CD4-positive, alpha-beta memory T cell (primary cell): ENCODE measurements around the gene LIN52. TPM values are rescaled to one million over a fixed set of nuclear protein-coding genes. Genes with fewer than 3 reads are reported as not detected.

ENCODE experiments used
- CTCF ChIA-PET: fragments of 350-600 bp; sonication (Branson Sonifier 250); formaldehyde crosslinking; loops from one replicate; lab custom pipeline; 2021; ENCODE audit warnings: inconsistent platforms; ENCODE audit not compliant: partially characterized antibody; lab: Charles Lee
- POLR2A ChIA-PET: fragments of 350-600 bp; sonication (Branson Sonifier 250); formaldehyde crosslinking; loops from one replicate; lab custom pipeline; 2021; ENCODE audit not compliant: partially characterized antibody; lab: Charles Lee
- DNase-seq, 5 donors: peaks; one replicate each; pipeline versions ENCODE4 v3.0.0 to v3.0.0-alpha.2; 2020 to 2022; ENCODE audit warnings: mixed read lengths in 1 of 5
- H3K27ac ChIP-seq: one replicate; pipeline ENCODE4 v1.7.0; 2013; ENCODE audit warnings: low read depth, low read length
- H3K27me3 ChIP-seq: 2 replicates; pipeline ENCODE4 v1.7.0; 2013; ENCODE audit warnings: mild to moderate bottlenecking, low read length, moderate library complexity; ENCODE audit not compliant: insufficient read depth
- H3K36me3 ChIP-seq: 2 replicates; pipeline ENCODE4 v1.7.0; 2013; ENCODE audit warnings: mild to moderate bottlenecking, low read length, moderate library complexity; ENCODE audit not compliant: insufficient read depth
- H3K4me1 ChIP-seq: 2 replicates; pipeline ENCODE4 v1.7.0; 2013; ENCODE audit warnings: mild to moderate bottlenecking, low read length, moderate library complexity; ENCODE audit not compliant: insufficient read depth
- H3K4me3 ChIP-seq, 2 donors: one replicate each; pipeline ENCODE4 v1.7.0; 2013; ENCODE audit warnings: low read length in 2 of 2, mild to moderate bottlenecking in 1 of 2
- H3K9me3 ChIP-seq, 2 donors: one replicate each; pipeline ENCODE4 v1.7.0; 2013; ENCODE audit warnings: low read length in 2 of 2, control low read depth in 1 of 2; ENCODE audit not compliant: control insufficient read depth in 1 of 2
- H3K27ac Mint-ChIP-seq, 7 donors: one replicate each; pipeline ENCODE4 v1.8.0; 2020 to 2021; ENCODE audit warnings: mixed read lengths in 7 of 7, mild to moderate bottlenecking in 6 of 7, inconsistent platforms in 3 of 7, moderate library complexity in 3 of 7
- H3K27me3 Mint-ChIP-seq, 2 donors: one replicate each; pipeline ENCODE4 v1.8.0; 2020 to 2021; ENCODE audit warnings: mixed read lengths in 2 of 2
- H3K36me3 Mint-ChIP-seq, 2 donors: one replicate each; pipeline ENCODE4 v1.8.0; 2020 to 2021; ENCODE audit warnings: mixed read lengths in 2 of 2, inconsistent platforms in 1 of 2, mild to moderate bottlenecking in 1 of 2
- H3K4me1 Mint-ChIP-seq, 4 donors: one replicate each; pipeline ENCODE4 v1.8.0; 2020 to 2021; ENCODE audit warnings: mixed read lengths in 4 of 4, mild to moderate bottlenecking in 1 of 4
- H3K4me3 Mint-ChIP-seq, 8 donors: one replicate each; pipeline ENCODE4 v1.8.0; 2020 to 2021; ENCODE audit warnings: mixed read lengths in 8 of 8, mild to moderate bottlenecking in 7 of 8, moderate library complexity in 6 of 8, inconsistent platforms in 3 of 8
- H3K9me3 Mint-ChIP-seq, 8 donors: one replicate each; pipeline ENCODE4 v1.8.0; 2020 to 2021; ENCODE audit warnings: mixed read lengths in 8 of 8, mild to moderate bottlenecking in 5 of 8, inconsistent platforms in 3 of 8, moderate library complexity in 1 of 8
- intact Hi-C: fragments of 100-400 bp; cut with micrococcal nuclease; formaldehyde crosslinking; loops from one replicate; pipeline ENCODE4 v1.15.1; 2023
- polyA plus RNA-seq, 2 donors: library from polyadenylated mRNA; unstranded; fragments of 300-500 nt; fragmentation: Illumina TruSeq; gene quantifications; one replicate each; pipeline ENCODE4 v1.2.3, GENCODE V29; 2021
- total RNA-seq, 2 experiments: library from RNA; stranded (reverse); gene quantifications; one replicate each; pipeline ENCODE4 v1.2.3, GENCODE V29; 2021

LIN52 gene
- total and polyA plus RNA-seq, 4 experiments from 2014 or later, result 9.4 to 17.5 (median 11.9) TPM

DNA sequence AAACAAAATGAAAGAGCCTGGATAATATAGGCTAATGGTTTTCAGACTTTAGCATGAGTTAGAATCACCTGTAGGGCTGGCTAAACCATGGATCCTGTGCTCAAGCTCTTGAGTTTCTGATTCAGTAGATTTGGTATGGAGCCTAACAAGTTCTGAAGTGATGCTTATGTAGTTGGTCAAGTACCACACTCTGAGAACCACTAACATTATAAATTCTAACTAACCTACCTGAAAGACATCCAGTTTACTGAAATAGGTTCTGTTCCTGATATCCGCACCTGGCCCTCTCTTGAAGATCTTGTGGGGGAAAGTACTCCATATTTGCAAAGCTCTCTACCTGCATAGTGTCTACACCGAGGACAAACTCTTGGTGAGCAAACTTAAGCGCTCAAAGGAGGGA is 95.1 kb downstream of the LIN52 start:
- Mint-ChIP-seq H3K9me3 (no peaks in the 10 kb centered on the region), H3K4me1 (peaks cover 0 to 2% (median 0%) of the 10 kb centered on the region in 4 donors), H3K27me3 (no peaks in the 10 kb centered on the region), H3K36me3 (peaks cover 5 to 24% of the 10 kb centered on the region in 2 donors), H3K27ac (no peak overlapping the region), H3K4me3 (no peak overlapping the region)
- intact Hi-C loops, result no loop called here
- no peaks in the 10 kb centered on the region for H3K9me3 ChIP-seq
- DNase-seq, result no peak
- H3K4me3 ChIP-seq, result no peak overlapping the region
- H3K4me1 ChIP-seq, result no peaks in the 10 kb centered on the region
- CTCF ChIA-PET, result no interaction called here
- no peaks in the 10 kb centered on the region for H3K27me3 ChIP-seq
- H3K36me3 ChIP-seq, result no peaks in the 10 kb centered on the region
- H3K27ac ChIP-seq, result no peak overlapping the region
- POLR2A ChIA-PET, result no interaction called here

DNA sequence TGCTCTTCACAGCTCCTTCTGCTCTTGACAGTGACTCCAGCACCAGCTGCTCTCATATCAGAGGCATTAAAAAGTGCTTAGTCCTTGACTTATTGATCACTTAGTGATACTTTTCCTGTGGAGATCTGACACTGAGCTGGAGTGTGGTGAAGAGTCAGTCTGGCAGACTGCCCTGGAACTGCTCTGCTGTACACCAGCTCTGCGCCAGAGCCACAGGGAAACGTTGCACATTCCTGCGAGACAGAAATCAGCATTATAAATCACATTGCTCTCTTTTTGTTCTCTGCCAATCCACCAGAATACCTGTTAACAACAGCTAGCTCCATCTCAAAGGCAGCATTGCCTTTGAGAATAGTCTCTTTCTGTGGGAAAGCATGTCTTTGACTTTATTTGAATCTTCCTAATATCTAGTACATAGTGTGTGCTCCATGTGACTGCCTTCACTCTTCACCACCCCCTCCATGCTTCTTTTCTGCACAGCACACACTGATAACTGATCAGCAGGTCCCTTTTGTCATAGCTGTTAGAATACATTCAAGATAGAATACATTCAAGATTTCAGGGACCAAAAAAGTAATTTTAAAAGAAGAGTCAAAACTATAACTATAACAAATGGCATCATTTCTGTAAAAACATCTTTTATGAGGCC is 106.3 kb downstream of the LIN52 start:
- Mint-ChIP-seq H3K4me3 (no peak overlapping the region), H3K9me3 (no peaks in the 10 kb centered on the region), H3K27me3 (no peaks in the 10 kb centered on the region), H3K27ac (no peak overlapping the region), H3K4me1 (peaks cover 0 to 3% (median under 1%) of the 10 kb centered on the region in 4 donors), H3K36me3 (peaks cover 7 to 8% of the 10 kb centered on the region in 2 donors)
- Histone ChIP-seq H3K4me3 (no peak overlapping the region), H3K27me3 (no peaks in the 10 kb centered on the region), H3K27ac (no peak overlapping the region), H3K4me1 (no peaks in the 10 kb centered on the region), H3K36me3 (no peaks in the 10 kb centered on the region), H3K9me3 (no peaks in the 10 kb centered on the region)
- CTCF ChIA-PET, result interaction anchor here (1.4 kb wide), 1 partner anchor 66 kb away, joined by 3 read pairs; no protein-coding TSS in a partner anchor
- POLR2A ChIA-PET, result no interaction called here
- no peak for DNase-seq
- intact Hi-C loops, result no loop called here

DNA sequence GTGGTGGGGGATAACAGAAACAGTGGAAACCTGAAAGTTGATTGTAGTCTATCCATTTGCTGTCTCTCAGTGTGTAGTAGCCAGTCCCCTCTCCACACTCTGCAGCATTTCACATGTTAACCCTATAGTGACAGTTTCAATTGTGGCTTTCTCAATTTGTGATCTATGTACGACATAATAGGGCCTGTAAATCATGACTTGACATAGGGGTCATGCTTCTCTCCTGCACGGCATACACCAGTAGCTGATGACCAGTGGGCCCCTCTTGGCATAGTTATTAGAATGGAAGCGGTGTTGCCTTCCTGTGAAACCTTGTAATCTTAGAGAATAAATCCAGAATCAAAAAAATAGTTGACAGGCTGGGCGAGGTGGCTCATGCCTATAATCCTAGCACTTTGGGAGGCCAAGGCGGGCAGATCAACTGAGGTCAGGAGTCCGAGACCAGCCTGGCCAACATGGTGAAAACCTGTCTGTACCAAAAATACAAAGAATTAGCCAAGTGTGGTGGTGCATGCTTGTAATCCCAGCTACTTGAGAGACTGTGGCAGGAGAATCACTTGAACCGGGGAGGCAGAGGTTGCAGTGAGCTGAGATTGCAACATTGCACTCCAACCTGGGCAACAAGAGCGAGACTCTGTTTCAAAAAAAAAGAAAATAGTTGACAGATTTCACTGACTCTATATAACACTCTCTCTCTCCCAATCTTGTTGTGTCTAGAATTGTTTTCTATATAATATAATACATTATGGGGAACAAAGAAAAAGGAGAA is 109.9 kb downstream of the LIN52 start:
- H3K27ac ChIP-seq, result no peak overlapping the region
- H3K36me3 ChIP-seq, result peaks cover 10% of the 10 kb centered on the region
- no peak for DNase-seq
- no peaks in the 10 kb centered on the region for H3K4me1 ChIP-seq
- ChIA-PET POLR2A (no interaction called here), CTCF (interaction anchor here (1.3 kb wide), 1 partner anchor 24 kb away, joined by 3 read pairs; no protein-coding TSS in a partner anchor)
- no peak overlapping the region for H3K4me3 ChIP-seq
- H3K9me3 ChIP-seq, result no peaks in the 10 kb centered on the region
- Mint-ChIP-seq H3K27ac (no peak overlapping the region), H3K4me1 (peaks cover 0 to 2% (median 0%) of the 10 kb centered on the region in 4 donors), H3K27me3 (no peaks in the 10 kb centered on the region), H3K36me3 (peaks cover 15 to 22% of the 10 kb centered on the region in 2 donors), H3K9me3 (no peaks in the 10 kb centered on the region), H3K4me3 (no peak overlapping the region)
- no peaks in the 10 kb centered on the region for H3K27me3 ChIP-seq
- intact Hi-C loops, result no loop called here

- Histone ChIP-seq H3K27me3 (no peaks in the 10 kb centered on the region), H3K4me1 (no peaks in the 10 kb centered on the region), H3K36me3 (peaks cover 10% of the 10 kb centered on the region), H3K27ac (no peak overlapping the region), H3K4me3 (no peak overlapping the region), H3K9me3 (no peaks in the 10 kb centered on the region)
- CTCF ChIA-PET, result interaction anchor here (1.3 kb wide), 1 partner anchor 23 kb away, joined by 3 read pairs; no protein-coding TSS in a partner anchor
- POLR2A ChIA-PET, result no interaction called here
- Mint-ChIP-seq H3K4me3 (no peak overlapping the region), H3K9me3 (no peaks in the 10 kb centered on the region), H3K4me1 (peaks cover 0 to 2% (median 0%) of the 10 kb centered on the region in 4 donors), H3K36me3 (peaks cover 21 to 28% of the 10 kb centered on the region in 2 donors), H3K27ac (no peak overlapping the region), H3K27me3 (no peaks in the 10 kb centered on the region)
- intact Hi-C loops, result no loop called here
- DNase-seq, result no peak
These were observed 110.9 kb downstream of the LIN52 start for GRCh38 chr14:74195623-74196022.

DNA sequence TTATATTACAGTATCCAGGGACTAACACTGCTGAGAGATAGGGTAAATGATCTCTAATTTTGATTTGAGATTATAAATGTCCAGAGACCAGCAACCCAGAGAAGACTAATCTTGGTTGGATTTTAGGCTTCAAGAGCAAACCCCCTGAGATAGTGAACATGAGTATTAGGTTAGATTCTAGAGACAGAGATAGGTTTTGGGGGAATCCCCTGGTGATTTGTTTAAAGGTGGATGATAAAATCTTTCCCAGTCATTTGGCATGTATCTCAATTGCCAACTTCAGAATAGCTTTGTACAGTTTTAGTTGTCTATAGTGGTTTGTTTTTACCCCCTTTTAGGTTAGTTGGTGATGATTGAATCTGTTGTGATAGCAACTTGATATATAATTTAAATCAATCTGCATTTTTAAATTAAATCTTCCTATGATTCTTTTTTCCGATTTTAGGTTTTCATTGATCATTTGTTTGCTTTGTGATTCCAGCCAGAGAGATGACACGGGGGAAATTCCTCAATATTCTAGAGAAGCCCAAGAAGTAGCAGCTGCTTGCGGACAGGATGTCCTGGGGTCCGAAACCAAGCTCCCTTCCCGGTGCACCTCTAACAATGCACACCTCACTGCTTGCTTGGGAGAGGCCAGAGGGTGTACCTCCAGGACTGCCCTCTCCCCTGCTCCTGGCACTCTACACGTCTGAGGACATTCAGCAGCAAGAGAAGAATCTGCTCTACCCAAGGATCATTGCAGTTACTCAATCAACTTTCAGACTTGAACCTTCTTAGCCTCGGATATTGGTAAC is 113.9 kb downstream of the LIN52 start:
- Mint-ChIP-seq H3K27me3 (no peaks in the 10 kb centered on the region), H3K4me1 (no peaks in the 10 kb centered on the region), H3K36me3 (peaks cover 30 to 43% of the 10 kb centered on the region in 2 donors), H3K9me3 (no peaks in the 10 kb centered on the region), H3K27ac (peak overlapping the region in 1 of 7 donors; percentile 18), H3K4me3 (no peak overlapping the region)
- Histone ChIP-seq H3K27ac (no peak overlapping the region), H3K4me1 (no peaks in the 10 kb centered on the region), H3K4me3 (no peak overlapping the region), H3K36me3 (peaks cover 15% of the 10 kb centered on the region), H3K9me3 (no peaks in the 10 kb centered on the region), H3K27me3 (no peaks in the 10 kb centered on the region)
- no peak for DNase-seq
- intact Hi-C loops, result no loop called here
- CTCF ChIA-PET, result no interaction called here
- POLR2A ChIA-PET, result no interaction called here

DNA sequence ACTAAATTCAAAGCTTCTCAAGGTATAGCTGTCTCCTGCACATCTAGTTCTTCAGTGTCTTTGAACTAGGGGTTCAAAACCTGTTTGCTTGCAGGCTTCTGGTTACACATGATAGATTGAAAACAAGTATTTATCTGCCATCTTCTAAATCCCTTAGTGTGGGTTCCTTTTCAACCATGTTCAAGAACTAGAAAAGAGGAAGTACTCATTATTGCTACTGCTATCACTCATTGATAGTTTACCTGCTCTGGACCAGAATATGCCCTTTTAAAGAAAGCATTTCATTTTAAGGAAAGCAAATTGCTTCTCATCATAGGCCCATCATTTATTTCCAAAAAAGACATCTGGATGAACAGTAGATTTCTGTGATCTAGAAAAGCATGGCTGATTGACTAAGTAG is 117.4 kb downstream of the LIN52 start:
- H3K4me3 ChIP-seq, result no peak overlapping the region
- no peaks in the 10 kb centered on the region for H3K27me3 Mint-ChIP-seq
- no peaks in the 10 kb centered on the region for H3K9me3 Mint-ChIP-seq
- no peak overlapping the region for H3K4me3 Mint-ChIP-seq
- H3K4me1 ChIP-seq, result no peaks in the 10 kb centered on the region
- H3K27me3 ChIP-seq, result no peaks in the 10 kb centered on the region
- CTCF ChIA-PET, result no interaction called here
- peaks cover 32 to 53% of the 10 kb centered on the region in 2 donors for H3K36me3 Mint-ChIP-seq
- no peaks in the 10 kb centered on the region for H3K9me3 ChIP-seq
- no peaks in the 10 kb centered on the region for H3K4me1 Mint-ChIP-seq
- intact Hi-C loops, result no loop called here
- no peak for DNase-seq
- H3K27ac Mint-ChIP-seq, result no peak overlapping the region
- peaks cover 15% of the 10 kb centered on the region for H3K36me3 ChIP-seq
- H3K27ac ChIP-seq, result no peak overlapping the region
- POLR2A ChIA-PET, result no interaction called here

DNA sequence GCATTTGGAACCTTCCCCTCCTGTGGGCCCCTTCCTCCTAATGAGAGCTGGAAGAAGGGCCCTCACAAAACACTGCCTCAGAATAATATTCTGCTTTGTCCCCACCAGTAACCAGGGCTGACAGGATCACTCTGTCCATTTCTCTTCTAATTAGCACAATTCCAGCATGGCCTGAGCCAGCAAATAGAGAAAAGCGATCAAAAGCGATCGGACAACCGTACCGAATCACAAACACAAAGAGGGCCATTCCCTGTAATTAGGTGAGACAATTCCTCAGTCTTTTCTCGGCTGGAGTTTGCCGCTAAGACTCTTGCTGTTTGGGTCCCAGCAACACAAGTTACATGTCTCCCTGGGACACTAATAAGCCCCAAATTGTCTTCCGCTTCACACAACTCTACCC is 118.9 kb downstream of the LIN52 start:
- H3K27me3 Mint-ChIP-seq, result no peaks in the 10 kb centered on the region
- Histone ChIP-seq H3K4me1 (no peaks in the 10 kb centered on the region), H3K4me3 (no peak overlapping the region), H3K27me3 (no peaks in the 10 kb centered on the region), H3K27ac (no peak overlapping the region), H3K36me3 (peaks cover 15% of the 10 kb centered on the region), H3K9me3 (no peaks in the 10 kb centered on the region)
- no peak overlapping the region for H3K27ac Mint-ChIP-seq
- H3K36me3 Mint-ChIP-seq, result peaks cover 31 to 49% of the 10 kb centered on the region in 2 donors
- no peak for DNase-seq
- H3K4me3 Mint-ChIP-seq, result no peak overlapping the region
- ChIA-PET POLR2A (no interaction called here), CTCF (no interaction called here)
- intact Hi-C loops, result no loop called here
- no peaks in the 10 kb centered on the region for H3K4me1 Mint-ChIP-seq
- H3K9me3 Mint-ChIP-seq, result no peaks in the 10 kb centered on the region
